GM19023 (cell line): ENCODE results near the gene PIPOX.

Experiments
- ATAC-seq: cut with Tn5 transposase; IDR thresholded peaks from one replicate; pipeline ENCODE4 v1.9.1; 2021; ENCODE audit warnings: mild to moderate bottlenecking, moderate library complexity; ENCODE audit not compliant: unreplicated experiment

PIPOX gene

DNA sequence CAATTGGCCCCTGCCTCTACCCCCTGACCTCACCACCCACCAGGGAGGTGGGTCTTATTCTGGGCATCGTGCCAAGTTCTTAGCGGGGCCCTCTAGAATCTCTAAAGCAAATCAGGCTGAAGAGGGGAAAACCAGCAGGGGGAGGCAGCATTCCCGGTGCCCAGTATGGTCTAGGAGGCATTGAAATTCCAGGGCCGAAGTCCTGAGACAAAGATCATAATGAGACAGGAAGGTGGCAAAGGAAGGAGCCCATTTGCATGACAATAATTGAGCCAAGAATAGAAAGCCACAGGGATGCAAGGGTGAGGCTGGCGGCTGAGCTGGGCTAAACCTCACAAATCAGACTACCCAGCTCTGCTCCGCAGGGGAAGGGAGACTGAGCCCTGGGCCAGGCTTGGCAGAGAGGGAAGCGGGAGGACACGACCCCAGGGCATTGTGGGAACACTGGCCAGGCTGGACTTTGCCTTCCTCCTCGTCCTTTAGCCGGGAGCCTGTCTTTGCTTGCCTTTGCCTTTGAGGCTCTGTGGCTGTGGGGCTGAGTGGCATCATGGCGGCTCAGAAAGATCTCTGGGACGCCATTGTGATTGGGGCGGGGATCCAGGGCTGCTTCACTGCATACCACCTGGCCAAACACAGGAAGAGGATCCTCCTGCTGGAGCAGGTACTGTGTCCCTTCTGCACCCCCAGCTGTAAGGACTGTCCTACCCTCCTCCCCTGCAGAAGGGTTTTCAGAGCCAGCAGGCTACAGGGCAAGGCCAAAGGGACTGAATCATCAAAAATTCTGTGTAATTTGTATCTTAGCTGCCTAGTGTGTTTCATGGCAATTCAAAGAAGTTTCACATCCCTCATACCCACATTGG lies at the start of gene PIPOX:
PIPOX (plus strand) TSS at position 463 of the 860 bp plus-strand sequence; CDS start at position 548, 85 bp downstream.
- no peak for ATAC-seq

- ATAC-seq = no peak
Observed at GRCh38 chr17:28993645-28994426, 49.1 kb upstream of the PIPOX start.

GRCh38 chr17:28996554-28997096 lies 46.3 kb upstream of the PIPOX start:
- no peak for ATAC-seq

DNA sequence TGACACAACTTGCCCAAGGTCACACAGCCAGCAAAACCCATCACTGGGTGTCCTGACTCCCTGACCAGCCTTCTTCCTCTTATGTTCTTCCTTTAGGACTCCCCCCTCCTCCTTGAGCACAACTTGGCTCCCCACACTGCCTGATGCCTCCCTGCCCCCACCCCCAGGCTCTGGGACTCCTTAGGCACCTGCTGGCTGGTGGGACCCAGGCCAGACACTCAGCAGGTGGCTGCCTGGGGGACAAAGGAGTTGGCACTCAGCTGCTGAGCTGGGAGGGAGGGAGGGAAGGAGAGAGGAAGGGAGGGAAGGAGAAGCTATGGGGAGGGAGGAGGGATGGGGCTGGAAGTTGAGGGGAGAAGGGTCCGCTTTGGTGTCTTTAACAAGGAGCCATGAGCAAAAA lies 45.1 kb upstream of the PIPOX start:
- no peak for ATAC-seq

DNA sequence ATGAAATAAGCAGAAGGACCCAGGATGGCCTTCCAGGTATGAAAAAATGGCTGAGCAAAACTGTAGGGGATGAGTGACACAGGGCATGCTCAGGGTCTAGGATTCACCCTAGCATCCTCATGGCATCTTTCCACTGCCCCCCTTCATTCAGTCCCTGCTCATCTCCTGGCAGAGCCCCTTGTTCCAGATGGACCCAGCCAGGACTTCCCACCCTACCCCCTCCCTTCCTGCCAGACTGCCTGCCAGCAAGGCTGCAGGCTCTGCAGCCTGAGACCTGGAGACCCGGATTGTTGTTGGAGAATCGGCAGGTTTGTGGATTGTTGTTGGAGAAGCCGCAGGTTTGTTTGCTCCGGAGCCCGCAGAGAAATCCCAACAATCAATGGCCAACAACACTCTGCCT lies 43.7 kb upstream of the PIPOX start:
- ATAC-seq = no peak

- no peak for ATAC-seq
Observed at GRCh38 chr17:29000973-29001372, 42.0 kb upstream of the PIPOX start.

DNA sequence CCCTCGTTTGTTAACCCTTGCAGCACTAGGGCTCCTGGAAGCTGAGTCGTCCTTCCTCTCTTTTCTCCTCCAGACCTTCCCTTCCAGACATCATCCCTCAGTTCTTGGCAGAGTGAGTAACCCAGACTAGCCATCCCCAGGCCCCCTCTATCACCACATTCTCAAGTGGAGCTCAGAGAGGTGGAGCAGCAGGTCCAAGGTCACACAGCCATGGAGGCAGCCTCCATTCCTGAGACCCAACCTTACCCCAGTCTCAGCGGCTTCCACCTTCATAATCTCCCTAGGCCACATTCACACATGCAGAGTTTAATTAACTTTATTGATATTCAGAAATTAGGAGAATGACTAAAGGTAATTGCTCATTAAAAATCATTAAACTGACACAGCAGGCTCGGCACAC lies 40.1 kb upstream of the PIPOX start:
- no peak for ATAC-seq

DNA sequence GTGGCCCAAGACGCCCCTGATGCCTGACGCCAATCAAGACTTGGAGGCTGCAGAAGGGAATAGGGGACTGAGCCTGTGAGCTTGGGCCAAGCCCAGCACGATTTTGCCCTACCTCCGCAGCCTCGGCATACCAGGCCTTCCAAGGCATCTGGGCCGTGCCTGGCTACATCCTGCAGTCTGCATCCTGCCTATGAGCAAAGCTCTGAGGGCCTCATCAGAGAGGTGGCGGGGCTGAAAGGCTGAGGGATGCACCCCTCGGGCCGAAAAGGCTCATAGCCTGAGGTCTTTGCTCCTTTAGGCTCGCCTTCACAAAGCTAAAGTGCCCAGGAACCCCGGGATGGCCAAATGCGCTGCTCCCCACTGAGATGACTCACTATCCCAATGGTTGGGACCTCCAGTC lies 39.7 kb upstream of the PIPOX start:
- no peak for ATAC-seq

- ATAC-seq = no peak
Observed at GRCh38 chr17:29004081-29004692, 38.8 kb upstream of the PIPOX start.

DNA sequence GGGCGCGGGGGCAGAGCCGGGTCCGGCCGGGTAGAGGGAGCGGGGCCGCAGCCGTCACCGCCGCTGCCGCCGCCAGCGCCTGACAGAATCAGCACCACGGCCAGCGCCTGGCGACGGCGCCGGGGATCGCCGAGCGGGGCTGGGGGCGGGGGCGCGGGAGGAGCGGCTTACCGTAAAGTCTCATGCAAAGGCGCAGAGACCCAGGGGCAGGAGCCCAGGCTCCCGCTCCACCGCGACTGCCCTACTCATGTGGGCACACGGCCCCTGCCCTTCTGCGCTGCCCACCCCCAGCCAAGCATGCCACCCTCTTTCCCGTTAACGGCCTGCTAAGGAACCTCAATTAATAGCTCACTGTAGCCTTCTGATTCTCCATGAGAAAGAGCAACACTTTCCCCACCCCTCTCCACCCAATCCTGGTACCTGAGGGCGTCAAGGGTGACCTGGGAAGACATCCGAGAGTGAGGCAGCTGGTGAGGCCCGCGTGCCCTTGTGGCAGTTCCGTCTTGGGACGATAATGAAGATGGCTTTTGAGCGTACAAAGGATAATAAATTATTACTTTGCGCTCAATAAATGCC lies 36.9 kb upstream of the PIPOX start, which contains the start of gene SEZ6:
SEZ6 (minus strand) TSS at position 98 of the 576 bp plus-strand sequence. CDS start 164 bp downstream, outside the sequence.
- no peak for ATAC-seq

- ATAC-seq = no peak
Observed at GRCh38 chr17:29007456-29007855, 35.5 kb upstream of the PIPOX start.

- ATAC-seq = no peak
Observed at GRCh38 chr17:29007860-29008455, 35.0 kb upstream of the PIPOX start.

GRCh38 chr17:29008591-29008990 lies 34.4 kb upstream of the PIPOX start:
- no peak for ATAC-seq

DNA sequence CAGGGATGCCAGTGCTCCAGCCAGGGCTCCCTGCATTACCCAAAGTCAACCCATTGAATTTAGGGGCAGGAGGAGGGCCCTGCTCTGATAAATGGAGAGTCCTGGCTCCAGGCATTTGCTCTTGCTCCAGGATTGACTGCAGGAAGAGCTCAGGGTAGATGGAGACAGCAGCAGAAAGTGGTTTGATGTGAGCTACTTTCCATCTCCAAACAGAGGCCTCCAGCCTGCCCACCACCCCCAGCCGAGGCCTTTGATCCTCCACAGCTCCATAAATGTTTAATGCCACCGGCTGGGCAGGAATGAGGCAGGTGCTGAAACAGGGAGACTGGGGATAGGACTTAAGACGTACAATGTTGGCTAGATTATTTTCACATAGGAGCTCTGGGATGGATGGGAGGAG lies 32.8 kb upstream of the PIPOX start:
- no peak for ATAC-seq

DNA sequence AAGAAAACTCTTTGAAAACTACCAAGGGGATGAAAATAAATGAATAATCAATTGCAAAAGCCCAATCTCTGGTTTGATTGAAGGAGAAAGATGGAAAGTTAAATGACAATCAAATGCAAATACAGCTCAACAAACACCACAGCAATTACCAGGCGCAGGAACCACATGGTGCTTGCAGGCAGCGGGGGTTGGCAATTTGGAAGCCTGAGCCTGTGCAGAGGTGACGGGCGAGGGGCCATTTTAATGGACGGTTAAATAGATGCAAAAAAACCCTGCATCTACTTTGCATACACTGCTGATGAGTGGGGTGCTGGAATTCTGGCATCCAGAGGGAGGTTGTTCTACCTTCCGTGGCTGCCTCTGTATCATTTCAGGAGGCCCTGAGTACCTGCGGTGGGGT lies 32.4 kb upstream of the PIPOX start:
- no peak for ATAC-seq

DNA sequence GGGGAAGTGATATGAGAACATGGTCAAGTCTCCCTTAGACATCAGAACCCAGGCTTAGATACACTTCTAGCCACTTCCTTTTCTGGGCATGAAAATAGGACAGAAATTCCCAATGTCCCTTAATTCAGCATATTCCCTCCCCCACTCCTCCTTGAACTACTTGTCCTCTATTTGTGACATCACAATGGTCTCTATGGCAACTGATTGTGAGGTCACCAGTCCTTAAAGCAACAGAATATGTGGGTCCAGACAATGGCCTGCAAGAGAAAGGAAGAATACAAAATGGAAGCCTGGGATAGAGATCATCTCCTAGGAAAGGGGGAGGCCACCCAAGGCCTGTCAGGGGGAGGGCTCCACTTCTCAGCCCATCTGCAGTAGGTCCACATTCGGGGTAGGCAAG lies 30.4 kb upstream of the PIPOX start:
- ATAC-seq = no peak

DNA sequence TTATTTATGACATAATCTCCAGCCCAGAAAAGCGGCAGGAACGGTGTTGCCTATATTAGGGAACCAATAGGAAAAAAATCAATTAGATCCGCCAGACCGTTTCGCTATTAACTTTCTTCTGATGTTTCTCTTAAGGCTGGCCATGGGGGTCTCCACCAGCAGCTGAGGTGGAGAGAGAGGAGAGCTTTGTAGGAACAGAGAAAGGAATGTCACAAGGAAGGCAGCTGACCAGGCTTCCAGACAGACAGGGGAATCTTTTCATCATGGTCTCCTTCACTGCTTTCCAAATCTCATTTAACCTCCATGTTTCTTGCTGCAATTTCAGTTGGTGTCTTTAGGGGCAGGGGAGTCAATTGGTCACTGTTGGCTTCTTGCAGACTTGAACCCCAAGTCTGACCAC lies 28.2 kb upstream of the PIPOX start:
- ATAC-seq = no peak

DNA sequence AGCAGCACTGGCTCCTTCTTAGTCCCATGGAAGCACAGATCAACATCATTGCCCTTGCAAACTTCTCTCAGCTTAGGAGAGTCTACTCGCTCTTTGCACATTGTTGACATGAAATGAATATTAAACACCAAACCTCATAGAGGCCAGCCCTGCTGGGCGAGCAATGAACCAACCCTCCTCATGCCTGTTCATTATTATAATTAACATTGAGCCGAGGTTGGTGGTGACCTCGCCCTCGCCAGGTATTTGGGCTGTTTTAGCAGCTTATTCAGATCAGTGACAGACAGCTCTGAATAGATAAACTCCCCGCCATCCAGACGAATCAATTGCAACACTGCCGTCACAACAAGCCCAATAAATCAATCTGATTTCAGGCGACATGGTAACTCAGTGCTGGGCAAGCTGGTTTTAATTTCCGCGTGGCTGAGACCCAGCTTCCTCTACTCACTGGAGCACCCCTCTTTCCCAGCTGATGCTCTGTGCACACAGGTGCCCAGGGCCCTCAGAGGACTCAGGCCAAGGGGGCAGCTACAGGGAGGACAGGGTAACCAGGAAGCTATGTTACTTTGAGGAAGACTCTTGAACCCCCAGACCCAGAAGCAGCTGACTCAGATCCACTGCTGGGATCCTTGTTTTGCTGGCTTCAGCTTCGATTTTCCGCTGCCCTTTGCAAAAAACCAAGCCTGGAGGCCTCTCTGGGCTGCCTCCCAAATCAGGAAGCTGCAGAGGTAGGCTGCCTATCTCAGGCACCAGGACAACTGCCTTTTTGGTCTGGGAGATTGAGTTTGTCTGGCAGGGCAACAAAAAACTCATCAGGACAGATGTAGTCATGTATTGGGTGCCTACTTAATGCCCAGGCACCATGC lies 26.4 kb upstream of the PIPOX start:
- no peak for ATAC-seq

DNA sequence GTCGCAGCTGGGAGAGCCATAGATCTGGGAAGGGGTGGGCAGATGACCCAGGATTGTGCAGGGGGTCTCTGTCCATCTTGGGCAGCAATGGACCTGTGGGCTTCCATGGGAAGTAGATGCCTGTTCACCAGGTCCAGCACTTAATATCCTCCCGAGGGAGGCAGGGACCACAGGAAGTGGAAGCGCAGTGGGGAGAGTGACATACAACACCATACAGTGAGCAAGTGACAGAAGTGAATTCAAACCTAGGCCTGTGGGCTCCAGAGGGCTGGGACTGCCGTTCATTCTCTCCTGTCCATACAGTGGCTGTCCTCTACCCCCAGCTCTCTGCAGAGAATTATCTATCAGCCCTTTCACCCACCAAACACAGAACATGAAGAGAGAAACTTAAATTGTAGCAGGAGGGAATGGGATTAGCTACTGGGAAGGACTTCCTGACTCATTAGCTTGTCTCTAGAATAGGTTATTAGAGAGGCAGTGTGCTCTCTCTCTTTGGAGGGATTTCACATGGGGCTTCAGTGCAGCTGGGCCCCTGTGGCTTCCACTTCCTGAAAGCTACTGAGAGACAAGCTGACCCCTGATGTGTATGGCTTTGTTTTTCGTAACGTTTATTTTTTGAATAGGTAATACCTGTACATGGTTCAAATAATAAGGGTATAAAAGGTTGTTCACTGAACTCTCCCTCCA lies 24.0 kb upstream of the PIPOX start:
- ATAC-seq = no peak
